Spleen (tissue), 11 donors: ENCODE results near the gene HECA. TPM values are rescaled to one million over a fixed set of nuclear protein-coding genes. Genes with fewer than 3 reads are reported as not detected.

Experiments used
- DNase-seq: peaks from one replicate; pipeline ENCODE4 v3.0.0-alpha.2; 2020
- H3K27ac ChIP-seq, 8 donors: fragments of 200-600 bp; sonication (generic) in 7 of 8; 1 replicate in 4 of 8; 2 replicates in 4 of 8; pipeline versions ENCODE4 v1.5.0 to v1.8.0; 2016 to 2021; ENCODE audit warnings: inconsistent platforms in 4 of 8, mild to moderate bottlenecking in 4 of 8, moderate library complexity in 1 of 8
- H3K27me3 ChIP-seq, 7 donors: fragments of 200-600 bp; sonication (generic) in 6 of 7; replicated peaks in 1 of 7; 1 replicate in 4 of 7; 2 replicates in 3 of 7; pipeline versions ENCODE4 v1.5.0 to v1.8.0; 2016 to 2021; ENCODE audit warnings: inconsistent platforms in 3 of 7, mild to moderate bottlenecking in 1 of 7
- H3K36me3 ChIP-seq, 6 donors: fragments of 200-600 bp; sonication (generic) in 5 of 6; 1 replicate in 4 of 6; 2 replicates in 2 of 6; pipeline versions ENCODE4 v1.5.0 to v1.8.0; 2016 to 2021; ENCODE audit warnings: inconsistent platforms in 2 of 6
- H3K4me1 ChIP-seq, 6 donors: fragments of 200-600 bp; sonication (generic) in 5 of 6; 1 replicate in 3 of 6; 2 replicates in 3 of 6; pipeline versions ENCODE4 v1.5.0 to v1.8.0; 2016 to 2021; ENCODE audit warnings: inconsistent platforms in 3 of 6
- H3K4me3 ChIP-seq, 8 donors: fragments of 200-600 bp; sonication (generic) in 7 of 8; 1 replicate in 4 of 8; 2 replicates in 4 of 8; pipeline versions ENCODE4 v1.5.0 to v1.8.0; 2016 to 2021; ENCODE audit warnings: inconsistent platforms in 4 of 8, mild to moderate bottlenecking in 4 of 8, moderate library complexity in 2 of 8
- H3K9me3 ChIP-seq, 8 donors: fragments of 200-600 bp; sonication (generic) in 7 of 8; 1 replicate in 4 of 8; 2 replicates in 4 of 8; pipeline versions ENCODE4 v1.5.0 to v1.8.0; 2016 to 2021; ENCODE audit warnings: inconsistent platforms in 4 of 8
- POLR2A ChIP-seq, 3 donors: fragments of 450-650 bp; IDR thresholded peaks; one replicate each; pipeline ENCODE4 v1.5.1; 2017; ENCODE audit warnings: antibody characterized with exemption in 3 of 3, mild to moderate bottlenecking in 1 of 3
- POLR2AphosphoS5 ChIP-seq, 3 donors: sonication (generic); formaldehyde crosslinking; IDR thresholded peaks; one replicate each; pipeline ENCODE4 v1.5.1; 2017; ENCODE audit warnings: antibody characterized with exemption in 3 of 3
- WGBS, 5 donors: extraction: QIAGEN DNeasy Blood & Tissue Kit in 3 of 5; methylation state at CpG; one replicate each; pipeline versions ENCODE4 v1.1.5 to v1.1.7; 2013 to 2018; 5-methylcytosine and 5-hydroxymethylcytosine counted together
- intact Hi-C: fragments of 100-400 bp; cut with DNase I; formaldehyde crosslinking; loops from one replicate; pipeline ENCODE4 v1.15.0; 2023; ENCODE audit warnings: low total_unique reads
- polyA plus RNA-seq, 3 donors: library from polyadenylated mRNA; stranded (reverse); fragments of 200-250 nt; gene quantifications; one replicate each; pipeline ENCODE4 v1.2.1, GENCODE V29; 2013
- total RNA-seq, 7 donors: library from RNA; depleted of rRNA in 3 of 7; stranded (reverse); fragments of >200 nt in 3 of 7; fragmentation: NEBNext Ultra II Directional in 4 of 7; extraction: Animal tissue kit (Norgen Biotek cat#: 25700) in 4 of 7; gene quantifications; one replicate each; pipeline versions ENCODE4 v1.1.0 to v1.2.1, GENCODE V29; 2016 to 2021
- TF ChIP-seq, protein P1 (sequence below), 11 experiments: fragments of 200-600 bp in 7 of 11; fragments of 450-650 bp in 4 of 11; sonication (generic) in 4 of 11; IDR thresholded peaks in 8 of 11; conservative IDR thresholded peaks in 3 of 11; 1 replicate in 7 of 11; 2 replicates in 4 of 11; pipeline versions ENCODE4 v1.4.0 to v1.8.0; 2016 to 2021; ENCODE audit warnings: antibody characterized with exemption in 11 of 11, inconsistent platforms in 4 of 11, mild to moderate bottlenecking in 1 of 11
- donor health status: healthy with polysubstance abuse.
- donor health status: DM: no; HTN: no; CAD: no; lungs with moderate emphysema.
- donor health status: DM: no; HTN: no; CAD: no.
- donor health status: Bipolar disorder and iron deficiency.
- donor health status: healthy.
- donor health status: DM: no; HTN: no; CAD: no.
- donor health status: DM: yes; HTN: yes; CAD: no.

HECA gene
- total and polyA plus RNA-seq, 10 donors = 15.6 to 104 (median 69.0) TPM

- H3K4me3 ChIP-seq = no peak overlapping the region
- no peaks in the 10 kb centered on the region for H3K27me3 ChIP-seq
- peaks cover 0 to 33% (median 0%) of the 10 kb centered on the region in 6 donors for H3K36me3 ChIP-seq
- TF ChIP-seq, protein P1, sequence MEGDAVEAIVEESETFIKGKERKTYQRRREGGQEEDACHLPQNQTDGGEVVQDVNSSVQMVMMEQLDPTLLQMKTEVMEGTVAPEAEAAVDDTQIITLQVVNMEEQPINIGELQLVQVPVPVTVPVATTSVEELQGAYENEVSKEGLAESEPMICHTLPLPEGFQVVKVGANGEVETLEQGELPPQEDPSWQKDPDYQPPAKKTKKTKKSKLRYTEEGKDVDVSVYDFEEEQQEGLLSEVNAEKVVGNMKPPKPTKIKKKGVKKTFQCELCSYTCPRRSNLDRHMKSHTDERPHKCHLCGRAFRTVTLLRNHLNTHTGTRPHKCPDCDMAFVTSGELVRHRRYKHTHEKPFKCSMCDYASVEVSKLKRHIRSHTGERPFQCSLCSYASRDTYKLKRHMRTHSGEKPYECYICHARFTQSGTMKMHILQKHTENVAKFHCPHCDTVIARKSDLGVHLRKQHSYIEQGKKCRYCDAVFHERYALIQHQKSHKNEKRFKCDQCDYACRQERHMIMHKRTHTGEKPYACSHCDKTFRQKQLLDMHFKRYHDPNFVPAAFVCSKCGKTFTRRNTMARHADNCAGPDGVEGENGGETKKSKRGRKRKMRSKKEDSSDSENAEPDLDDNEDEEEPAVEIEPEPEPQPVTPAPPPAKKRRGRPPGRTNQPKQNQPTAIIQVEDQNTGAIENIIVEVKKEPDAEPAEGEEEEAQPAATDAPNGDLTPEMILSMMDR (IDR thresholded peaks at IDR 0.05 in 8 of 11, conservative IDR thresholded peaks at IDR 0.05 in 3 of 11) = no peak
- TF ChIP-seq POLR2AphosphoS5 (IDR thresholded peaks at IDR 0.05) (no peak), POLR2A (IDR thresholded peaks at IDR 0.05) (no peak)
- H3K27ac ChIP-seq = peak overlapping the region in 4 of 8 donors; percentile 3 to 82 (median 24)
- H3K4me1 ChIP-seq = peaks cover 40 to 100% (median 82%) of the 10 kb centered on the region in 6 donors
- no peak for DNase-seq
- no peaks in the 10 kb centered on the region for H3K9me3 ChIP-seq
- intact Hi-C loops = no loop called here
- 95 to 99% (median 97%) methylated on average over 4 of the region's 4 CpGs for WGBS, 5 donors
Observed at GRCh38 chr6:139159016-139159415, 24.1 kb downstream of the HECA start.

DNA sequence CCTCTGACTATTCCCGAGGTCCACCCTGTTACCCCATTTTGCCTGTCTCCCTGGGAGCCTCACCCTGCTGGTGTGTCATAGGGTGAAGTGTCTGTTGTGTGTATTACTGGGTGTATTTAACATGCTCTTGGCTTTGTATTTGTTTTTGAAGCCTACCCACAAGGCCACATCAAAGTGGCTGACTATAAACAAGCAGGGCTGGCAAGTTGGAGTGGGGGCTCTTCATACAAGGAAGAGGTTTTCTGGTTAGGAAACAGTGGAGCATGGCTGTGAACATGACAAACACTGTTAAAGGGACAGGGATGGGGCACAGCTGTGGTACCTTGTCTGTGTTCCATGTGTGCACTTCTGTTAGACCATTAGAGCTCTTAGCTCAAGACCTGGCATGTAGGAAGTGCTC lies 26.3 kb downstream of the HECA start:
- no peak for TF ChIP-seq POLR2A (IDR thresholded peaks at IDR 0.05)
- peak in 1 of 3 donors; percentile 70 for TF ChIP-seq POLR2AphosphoS5 (IDR thresholded peaks at IDR 0.05)
- Histone ChIP-seq H3K4me3 (peak overlapping the region in 1 of 8 donors; percentile 18), H3K27me3 (no peaks in the 10 kb centered on the region), H3K36me3 (peaks cover 0 to 35% (median 2%) of the 10 kb centered on the region in 6 donors), H3K4me1 (peaks cover 33 to 100% (median 86%) of the 10 kb centered on the region in 6 donors), H3K27ac (peak overlapping the region; percentile 2 to 82 (median 68)), H3K9me3 (no peaks in the 10 kb centered on the region)
- intact Hi-C loops = no loop called here
- no peak for DNase-seq
- 36 to 67% (median 48%) methylated on average over 1 of the region's 1 CpG for WGBS, 5 donors

GRCh38 chr6:139161817-139162284 lies 27.0 kb downstream of the HECA start:
- Histone ChIP-seq H3K4me1 (peaks cover 30 to 99% (median 82%) of the 10 kb centered on the region in 6 donors), H3K27ac (peak overlapping the region; percentile 2 to 82 (median 68)), H3K4me3 (peak overlapping the region in 1 of 8 donors; percentile 18), H3K9me3 (no peaks in the 10 kb centered on the region), H3K36me3 (peaks cover 0 to 35% (median 9%) of the 10 kb centered on the region in 6 donors), H3K27me3 (no peaks in the 10 kb centered on the region)
- DNase-seq = no peak
- TF ChIP-seq POLR2AphosphoS5 (IDR thresholded peaks at IDR 0.05) = peak in 1 of 3 donors; percentile 60
- TF ChIP-seq, protein P1 (IDR thresholded peaks at IDR 0.05 in 8 of 11, conservative IDR thresholded peaks at IDR 0.05 in 3 of 11) = no peak
- TF ChIP-seq POLR2A (IDR thresholded peaks at IDR 0.05) = no peak
- intact Hi-C loops = no loop called here
- 35 to 63% (median 39%) methylated on average over 3 of the region's 3 CpGs for WGBS, 5 donors

- Histone ChIP-seq H3K4me1 (peaks cover 30 to 99% (median 71%) of the 10 kb centered on the region in 6 donors), H3K27ac (peak overlapping the region in 5 of 8 donors; percentile 4 to 57 (median 35)), H3K9me3 (no peaks in the 10 kb centered on the region), H3K36me3 (peaks cover 0 to 40% (median 19%) of the 10 kb centered on the region in 6 donors), H3K27me3 (no peaks in the 10 kb centered on the region), H3K4me3 (no peak overlapping the region)
- WGBS, 5 donors = 70 to 84% (median 76%) methylated on average over 3 of the region's 3 CpGs
- DNase-seq = no peak
- intact Hi-C loops = no loop called here
- TF ChIP-seq POLR2A (IDR thresholded peaks at IDR 0.05) (no peak), POLR2AphosphoS5 (IDR thresholded peaks at IDR 0.05) (no peak)
- TF ChIP-seq, protein P1 (IDR thresholded peaks at IDR 0.05 in 8 of 11, conservative IDR thresholded peaks at IDR 0.05 in 3 of 11) = peak in 1 of 11 experiments; percentile 17
Observed at GRCh38 chr6:139164001-139164400, 29.1 kb downstream of the HECA start.
